Dedifferentiated amniotic fluid mesenchymal stem cell (primary cell): ENCODE results near the gene CLDN4.
"Not testable (repeated sequence)": the region's sequence is repeated elsewhere in the genome, so short reads cannot be mapped to it uniquely, and the experiment has no call there.

Source experiments
- DNase-seq: peaks from one replicate; pipeline ENCODE4 v3.0.0-alpha.2; 2016; ENCODE audit errors: extremely low spot score

Gene CLDN4

DNA sequence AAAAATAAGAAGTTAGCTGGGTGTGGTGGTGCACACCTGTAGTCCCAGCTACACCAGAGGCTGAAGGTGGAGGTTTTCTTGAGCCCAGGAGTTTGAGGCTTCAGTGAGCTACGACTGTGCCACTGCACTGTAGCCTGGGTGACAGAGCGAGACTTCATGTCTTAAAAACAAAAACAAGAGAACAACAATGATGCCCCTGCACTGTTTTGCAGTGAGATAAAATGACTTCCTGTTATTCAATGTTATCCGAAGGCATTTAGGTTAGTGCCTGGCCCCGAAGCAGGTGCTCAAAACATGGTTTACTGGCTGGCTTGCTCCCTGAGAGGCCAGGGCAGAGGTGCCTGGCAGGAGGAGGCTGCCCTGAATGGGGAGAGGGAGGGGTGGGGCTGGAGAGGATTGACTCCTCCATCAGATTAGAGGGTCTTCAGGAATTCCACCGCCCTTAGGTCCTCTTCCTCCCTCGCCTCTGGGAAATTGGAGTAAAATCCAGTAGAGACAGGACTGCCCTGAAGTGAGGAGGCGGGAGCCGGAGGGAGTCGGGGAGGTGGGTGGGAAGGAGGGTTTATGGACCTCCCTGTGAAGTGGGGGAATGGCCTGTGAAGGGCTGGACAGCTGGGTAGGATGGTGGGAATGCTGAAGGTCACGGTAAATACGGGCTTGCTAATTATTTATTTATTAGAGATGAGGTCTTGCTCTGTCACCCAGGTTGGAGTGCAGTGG, 6.8 kb upstream of the CLDN4 start:
- DNase-seq: no peak

DNA sequence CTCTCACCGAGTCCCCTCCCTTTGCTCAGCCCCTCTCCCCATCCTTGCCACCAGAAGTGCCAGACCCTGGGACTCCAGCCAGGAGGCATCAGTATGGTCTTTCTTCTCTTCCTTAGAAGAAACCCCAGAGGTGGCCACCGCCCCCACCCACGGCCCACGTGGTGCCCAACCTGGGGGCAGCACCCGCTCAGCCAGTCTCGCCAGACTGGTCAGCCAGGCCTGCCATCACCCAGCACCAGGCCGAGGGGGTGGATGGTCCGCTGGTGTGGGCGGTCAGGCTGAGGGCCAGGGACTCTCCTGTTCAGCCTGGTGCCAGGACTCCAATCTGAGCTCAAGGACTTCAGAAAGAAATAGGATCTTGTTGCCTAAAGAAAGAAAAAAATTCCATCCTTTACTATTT, 5.8 kb upstream of the CLDN4 start:
- no peak for DNase-seq

DNA sequence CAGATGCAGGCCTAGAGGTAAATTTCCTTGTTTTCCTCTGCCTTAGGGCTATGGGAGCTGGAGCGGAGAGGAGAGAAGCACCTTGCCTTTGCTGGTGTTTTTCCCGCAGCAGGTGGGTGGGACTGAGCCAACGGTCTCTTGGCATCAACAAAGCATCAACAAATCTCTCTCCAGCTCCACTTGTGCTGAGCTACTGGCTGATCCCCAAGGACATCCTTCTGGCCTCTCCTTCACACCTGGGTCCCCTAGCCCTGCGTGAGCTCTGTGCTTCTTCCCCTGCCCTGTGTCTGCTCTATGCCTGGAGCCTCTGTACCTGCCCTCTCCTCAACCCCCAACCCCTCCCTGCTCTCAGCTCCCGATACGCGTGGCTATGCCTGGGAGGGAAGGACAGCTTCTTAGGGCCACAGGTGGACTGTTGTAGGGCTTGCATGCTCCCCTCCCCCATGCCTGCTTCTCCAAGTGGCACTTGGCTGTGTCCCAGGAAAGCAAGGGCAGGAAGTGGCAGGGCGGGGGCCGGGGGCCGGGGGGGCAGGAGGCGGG, 3.2 kb upstream of the CLDN4 start:
- no peak for DNase-seq

DNA sequence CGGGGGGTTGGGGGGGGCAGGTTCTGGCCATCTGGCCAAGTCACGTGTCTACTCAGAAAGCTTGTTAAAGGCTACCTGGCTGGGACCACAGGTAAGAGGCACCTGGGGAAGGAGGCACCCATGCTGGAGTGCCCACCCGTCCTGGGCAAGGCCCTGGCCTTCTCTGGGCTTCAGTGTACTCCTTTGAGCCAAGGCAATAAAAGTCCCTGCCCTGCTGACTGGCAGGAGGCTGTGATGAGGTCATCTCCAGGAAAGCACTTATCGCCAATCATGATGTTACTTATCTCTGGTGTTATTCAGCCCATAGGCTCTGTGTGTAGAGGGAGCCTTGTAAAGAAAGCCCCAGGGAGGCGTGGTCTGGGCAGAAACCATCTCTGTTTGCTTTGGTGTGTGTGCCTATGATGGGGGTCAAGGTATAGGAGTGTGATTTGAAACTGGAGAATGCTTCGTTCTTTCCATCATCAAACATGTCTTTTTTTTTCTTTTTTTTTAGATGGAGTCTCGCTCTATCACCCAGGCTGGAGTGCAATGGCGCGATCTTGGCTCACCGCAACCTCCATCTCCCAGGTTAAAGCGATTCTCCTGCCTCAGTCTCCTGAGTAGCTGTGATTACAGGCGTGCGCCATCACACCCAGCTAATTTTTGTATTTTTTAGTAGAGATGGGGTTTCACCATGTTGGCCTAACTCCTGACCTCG, 2.5 kb upstream of the CLDN4 start:
- DNase-seq: no peak

DNA sequence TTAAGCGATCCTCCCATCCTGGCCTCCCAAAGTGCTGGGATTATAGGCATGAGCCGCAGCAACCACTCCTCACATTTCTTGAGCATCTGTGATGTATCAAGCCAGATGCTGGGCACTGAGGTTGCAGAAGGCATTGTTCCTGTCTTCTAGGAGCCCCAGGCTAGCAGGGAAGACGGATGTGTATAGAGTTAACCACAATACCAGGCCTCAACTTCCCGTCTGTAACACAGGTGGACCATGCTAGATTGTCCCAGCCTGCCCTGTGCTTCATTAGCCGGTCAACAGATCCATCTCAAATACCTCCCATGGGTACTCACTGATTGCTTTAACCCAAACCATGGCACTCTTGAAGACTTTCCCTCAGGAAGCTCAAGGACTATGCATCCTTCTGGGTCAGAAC, 1.8 kb upstream of the CLDN4 start:
- no peak for DNase-seq

DNA sequence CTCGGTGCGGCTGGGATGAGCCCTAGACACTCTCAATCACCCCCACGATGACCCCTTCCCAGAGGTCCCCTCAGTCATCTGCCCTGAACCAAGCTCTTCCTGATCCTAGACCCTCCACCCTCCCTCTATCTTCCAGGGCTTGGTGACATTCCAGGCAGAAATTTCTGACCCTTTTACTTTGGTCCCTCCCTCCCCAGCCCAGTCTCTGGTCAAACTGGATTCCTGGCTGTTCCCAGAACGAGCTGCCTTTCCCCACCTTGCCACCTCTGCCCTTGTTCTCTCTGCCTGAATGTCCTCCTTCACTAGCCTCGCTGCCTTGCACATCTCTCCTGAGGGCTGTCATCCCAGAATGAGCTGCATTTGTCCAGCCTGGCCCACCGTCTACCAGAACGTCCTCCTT, 1.3 kb upstream of the CLDN4 start:
- no peak for DNase-seq

DNA sequence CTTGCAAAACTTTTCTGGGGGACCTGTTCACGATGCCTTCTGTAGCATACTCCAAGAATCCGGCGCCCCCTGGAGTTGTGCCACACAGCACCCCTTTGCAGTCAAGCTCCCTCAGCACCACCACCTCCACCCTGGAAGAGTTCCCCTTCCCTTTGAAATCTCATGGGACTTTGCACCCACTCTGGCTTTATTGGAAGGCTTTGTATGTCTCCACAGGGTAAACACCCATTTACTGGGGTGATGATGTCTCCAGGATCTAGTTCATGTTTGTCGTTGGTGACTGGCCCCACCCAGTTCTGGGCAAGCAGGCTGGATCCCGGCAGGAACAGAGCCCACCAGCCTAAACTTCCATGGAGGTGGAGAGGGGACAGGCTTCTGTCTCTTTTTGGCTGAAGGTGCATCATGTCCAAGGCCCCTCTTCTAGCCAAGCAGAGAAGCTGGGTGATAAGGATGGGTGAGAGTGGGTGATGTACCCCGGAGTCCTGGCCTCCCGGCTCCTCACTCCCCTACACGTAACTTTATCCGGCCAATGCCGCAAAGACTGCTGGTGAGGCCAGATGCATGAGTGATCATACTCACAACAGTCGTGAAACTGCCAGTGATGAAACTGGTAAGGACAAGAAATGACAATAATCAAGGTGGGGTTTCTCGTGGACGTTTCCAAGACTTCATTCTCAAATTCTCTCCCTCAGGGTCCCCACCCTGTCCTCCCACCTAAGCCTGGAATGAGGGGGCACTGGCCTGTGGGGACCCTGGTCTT, 695 bp upstream of the CLDN4 start:
- DNase-seq: no peak

DNA sequence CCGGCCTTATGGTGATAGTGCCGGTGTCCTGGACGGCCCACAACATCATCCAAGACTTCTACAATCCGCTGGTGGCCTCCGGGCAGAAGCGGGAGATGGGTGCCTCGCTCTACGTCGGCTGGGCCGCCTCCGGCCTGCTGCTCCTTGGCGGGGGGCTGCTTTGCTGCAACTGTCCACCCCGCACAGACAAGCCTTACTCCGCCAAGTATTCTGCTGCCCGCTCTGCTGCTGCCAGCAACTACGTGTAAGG, 713 bp downstream of the CLDN4 start:
- DNase-seq: no peak

DNA sequence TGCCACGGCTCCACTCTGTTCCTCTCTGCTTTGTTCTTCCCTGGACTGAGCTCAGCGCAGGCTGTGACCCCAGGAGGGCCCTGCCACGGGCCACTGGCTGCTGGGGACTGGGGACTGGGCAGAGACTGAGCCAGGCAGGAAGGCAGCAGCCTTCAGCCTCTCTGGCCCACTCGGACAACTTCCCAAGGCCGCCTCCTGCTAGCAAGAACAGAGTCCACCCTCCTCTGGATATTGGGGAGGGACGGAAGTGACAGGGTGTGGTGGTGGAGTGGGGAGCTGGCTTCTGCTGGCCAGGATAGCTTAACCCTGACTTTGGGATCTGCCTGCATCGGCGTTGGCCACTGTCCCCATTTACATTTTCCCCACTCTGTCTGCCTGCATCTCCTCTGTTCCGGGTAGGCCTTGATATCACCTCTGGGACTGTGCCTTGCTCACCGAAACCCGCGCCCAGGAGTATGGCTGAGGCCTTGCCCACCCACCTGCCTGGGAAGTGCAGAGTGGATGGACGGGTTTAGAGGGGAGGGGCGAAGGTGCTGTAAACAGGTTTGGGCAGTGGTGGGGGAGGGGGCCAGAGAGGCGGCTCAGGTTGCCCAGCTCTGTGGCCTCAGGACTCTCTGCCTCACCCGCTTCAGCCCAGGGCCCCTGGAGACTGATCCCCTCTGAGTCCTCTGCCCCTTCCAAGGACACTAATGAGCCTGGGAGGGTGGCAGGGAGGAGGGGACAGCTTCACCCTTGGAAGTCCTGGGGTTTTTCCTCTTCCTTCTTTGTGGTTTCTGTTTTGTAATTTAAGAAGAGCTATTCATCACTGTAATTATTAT, 1.2 kb downstream of the CLDN4 start:
- DNase-seq: no peak

DNA sequence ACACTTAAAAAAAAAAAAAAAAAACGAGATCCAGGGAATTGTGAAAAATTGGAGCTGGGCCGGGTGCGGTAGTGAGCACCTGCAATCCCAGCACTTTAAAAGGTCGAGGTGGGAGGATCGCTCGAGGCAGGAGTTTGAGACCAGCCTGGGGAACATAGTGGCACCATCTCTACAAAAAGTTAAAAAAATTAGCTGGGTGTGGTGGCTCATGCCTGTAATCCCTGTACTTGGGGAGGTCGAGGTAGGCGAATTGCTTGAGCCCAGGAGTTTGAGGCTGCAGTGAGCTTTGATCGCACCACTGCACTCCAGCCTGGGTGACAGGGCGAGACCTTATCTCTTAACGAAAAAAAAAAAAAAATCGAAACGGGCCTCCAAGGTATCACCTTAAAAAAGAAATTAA, 2.0 kb downstream of the CLDN4 start:
- DNase-seq: no peak

DNA sequence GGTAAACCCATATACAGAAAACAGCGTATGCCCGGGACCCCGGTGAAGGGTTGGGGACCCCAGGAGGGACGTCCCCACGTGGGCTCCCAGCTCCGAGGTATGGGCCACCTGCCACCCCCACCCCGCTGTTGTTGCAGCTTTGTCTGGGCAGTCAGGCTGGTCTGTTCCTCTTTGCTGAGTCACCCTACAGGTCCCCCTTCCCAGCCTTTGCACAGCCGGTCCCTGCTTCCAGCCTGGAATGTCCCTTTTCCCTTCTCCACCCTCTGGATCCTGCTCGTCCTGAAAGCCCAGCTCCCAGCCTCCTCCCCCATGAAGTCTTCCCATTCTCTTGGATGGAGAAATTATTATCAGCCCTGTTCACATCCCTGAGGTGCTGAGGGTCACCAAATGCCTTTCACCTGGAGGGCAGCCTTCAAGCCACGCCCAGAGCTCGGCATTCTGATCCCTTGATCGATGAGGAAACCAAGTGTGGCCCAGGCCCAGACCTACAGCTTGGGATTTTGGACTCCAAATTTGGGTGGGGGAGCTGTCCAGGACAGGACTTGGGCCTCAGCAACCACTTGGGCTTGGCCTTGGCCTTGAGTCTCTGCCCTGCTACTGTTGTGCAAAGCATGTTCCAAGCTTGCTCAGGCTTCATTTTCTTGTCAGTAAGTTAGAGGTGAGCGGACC, 2.6 kb downstream of the CLDN4 start:
- DNase-seq: no peak

DNA sequence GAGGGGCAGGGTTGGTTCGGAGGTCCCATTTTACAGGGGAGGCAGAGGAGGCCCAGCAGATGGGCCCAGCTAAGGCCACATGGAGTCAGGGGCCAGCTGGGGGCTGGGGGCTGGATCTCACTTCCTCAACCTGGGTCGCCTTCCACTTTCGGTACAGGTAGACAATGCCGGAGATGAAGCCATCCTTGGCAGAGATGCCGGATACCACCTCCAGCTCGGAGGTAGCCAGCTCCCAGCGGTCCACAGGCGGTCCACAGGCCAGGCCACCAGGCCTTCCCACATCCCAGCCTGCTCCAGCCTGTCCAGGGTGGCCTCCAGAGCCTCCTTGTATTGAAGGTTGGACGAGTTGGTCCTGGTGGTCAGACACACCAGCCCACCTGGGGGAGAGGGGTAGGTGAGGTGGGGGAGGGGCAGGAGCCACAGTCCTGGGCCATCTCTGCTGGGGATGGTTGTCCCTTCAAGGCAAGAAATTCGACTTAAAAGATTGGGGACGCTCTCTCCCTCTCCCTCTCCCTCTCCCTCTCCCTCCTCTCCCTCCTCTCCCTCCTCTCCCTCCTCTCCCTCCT, 3.9 kb downstream of the CLDN4 start:
- no peak for DNase-seq

DNA sequence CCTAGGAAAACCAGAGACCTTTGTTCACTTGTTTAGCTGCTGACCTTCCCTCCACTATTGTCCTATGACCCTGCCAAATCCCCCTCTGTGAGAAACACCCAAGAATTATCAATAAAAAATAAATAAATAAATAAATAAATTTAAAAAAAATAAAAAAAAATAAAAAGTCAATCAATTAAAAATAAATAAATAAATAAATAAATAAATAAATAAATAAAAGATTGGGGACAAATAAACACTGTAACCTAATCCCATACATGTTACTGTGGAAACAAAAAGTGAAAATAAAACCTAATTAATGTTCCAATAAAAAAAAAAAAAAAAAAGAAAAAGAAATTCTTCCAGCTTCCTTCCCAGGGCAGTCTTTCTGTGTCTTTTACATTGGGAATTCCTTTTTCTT, 6.4 kb downstream of the CLDN4 start:
- DNase-seq: not testable (repeated sequence)

DNA sequence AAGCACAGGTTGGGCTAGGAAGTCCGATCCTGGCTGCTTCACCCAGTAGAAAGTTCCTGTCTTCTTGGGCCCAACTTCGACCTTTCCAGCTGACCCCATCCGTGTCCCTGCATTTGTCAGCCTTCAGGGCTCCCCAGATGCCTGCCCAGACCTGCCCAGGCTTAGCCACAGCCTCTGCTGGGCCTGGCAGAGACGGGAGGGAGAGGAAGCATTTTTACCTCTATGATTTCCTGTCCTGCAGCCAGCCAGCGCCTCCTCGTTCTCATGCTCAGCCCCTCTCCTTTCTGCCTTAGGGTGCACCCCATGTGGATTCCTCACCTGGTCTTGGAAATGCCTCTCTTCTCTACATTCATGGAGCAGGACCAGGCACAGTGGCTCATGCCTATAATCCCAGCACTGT, 7.8 kb downstream of the CLDN4 start:
- DNase-seq: no peak

DNA sequence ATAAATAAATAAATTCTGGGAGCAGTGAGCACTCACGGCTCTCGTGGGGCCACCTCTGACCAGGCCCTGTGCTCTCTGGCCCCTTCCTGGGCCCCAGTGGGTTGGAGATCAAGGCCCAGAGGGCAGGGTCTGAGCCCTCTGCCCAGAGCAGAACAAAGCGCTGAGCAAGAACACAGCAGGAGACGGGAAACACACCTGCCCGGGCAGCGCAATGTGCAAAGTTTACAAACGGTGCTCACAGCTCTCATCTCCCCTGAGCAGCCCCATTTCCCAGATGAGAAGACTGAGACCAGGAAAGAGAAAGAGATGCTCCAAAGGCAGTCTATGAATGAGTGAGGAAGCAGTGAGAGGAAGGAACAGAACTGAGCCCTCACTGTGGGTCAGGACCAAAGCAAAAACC, 8.5 kb downstream of the CLDN4 start:
- no peak for DNase-seq

DNA sequence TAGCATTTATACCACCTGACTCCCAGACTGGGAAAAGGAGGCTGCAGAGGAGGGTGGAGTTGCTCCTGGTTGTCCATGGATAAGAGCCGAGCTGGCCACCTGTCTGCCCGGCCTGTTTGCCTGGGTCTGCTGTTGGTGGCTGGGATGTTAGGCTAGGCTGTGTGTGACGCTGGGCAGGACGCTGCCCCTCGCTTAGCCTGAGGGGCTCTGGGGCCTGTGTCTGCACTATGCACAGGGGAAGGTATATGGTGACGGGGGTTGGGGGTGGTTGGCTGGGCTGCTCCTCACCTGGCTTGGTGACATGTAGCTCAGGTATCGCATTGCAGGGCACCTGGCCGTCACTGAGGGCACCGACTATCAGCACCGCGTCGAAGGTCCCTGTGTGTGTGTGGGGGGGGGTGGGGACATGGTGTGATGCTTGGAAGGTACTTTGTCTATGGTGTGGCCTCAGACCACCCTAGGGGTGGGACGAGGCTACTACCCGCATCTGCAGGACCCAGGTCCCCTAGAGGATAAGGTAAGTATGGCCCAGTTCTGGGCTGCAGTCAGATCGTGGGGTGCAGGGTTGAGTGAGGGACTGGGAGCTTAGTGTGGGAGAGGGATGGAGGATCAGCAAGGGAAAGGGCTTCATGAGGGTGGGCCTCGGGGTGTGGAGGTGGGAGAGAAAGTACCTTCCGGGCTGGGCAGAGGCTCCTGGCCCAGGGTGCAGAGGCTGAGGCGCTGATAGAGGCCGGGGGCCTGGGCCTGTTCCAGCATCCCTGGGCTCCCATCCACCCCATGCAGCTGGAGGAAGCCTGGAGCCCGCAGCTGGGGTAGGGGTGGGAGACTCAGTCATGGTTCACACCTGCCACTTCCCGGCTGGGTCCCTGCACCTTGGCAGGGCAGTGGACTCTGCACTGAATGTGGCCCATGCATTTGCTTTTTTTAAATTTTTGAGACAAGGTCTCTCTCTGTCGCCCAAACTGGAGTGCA, 9.2 kb downstream of the CLDN4 start:
- no peak for DNase-seq

DNA sequence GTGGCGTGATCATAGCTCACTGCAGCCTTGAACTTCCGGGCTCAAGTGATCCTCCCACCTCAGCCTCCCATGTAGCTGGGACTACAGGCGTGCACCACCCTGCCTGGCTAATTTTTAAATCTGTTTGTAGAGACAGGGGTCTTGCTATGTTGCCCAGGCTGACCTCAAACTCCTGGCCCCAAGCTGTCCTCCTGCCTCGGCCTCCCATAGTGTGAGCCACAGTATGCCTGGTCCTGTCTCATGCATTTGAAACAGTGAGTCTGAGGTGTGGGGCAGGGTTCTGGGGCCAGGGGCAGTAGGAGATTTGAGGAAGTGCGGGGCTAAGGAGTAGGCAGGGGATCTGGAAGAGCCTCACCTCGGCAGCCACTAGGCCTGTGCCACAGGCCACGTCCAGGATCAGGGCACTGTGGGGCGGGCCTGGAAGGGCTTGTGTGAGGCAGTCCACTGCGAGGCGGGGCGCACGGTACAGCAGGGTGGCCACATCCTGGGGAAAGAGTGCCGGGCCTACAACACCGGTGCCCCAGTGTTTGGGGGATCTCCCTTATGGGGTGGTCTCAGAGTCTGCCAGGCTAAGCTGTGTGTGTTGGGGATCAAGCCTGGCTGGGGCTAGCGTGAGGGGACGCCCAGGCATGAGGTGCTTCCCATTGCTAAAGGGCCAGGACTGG, 10.1 kb downstream of the CLDN4 start:
- DNase-seq: no peak

DNA sequence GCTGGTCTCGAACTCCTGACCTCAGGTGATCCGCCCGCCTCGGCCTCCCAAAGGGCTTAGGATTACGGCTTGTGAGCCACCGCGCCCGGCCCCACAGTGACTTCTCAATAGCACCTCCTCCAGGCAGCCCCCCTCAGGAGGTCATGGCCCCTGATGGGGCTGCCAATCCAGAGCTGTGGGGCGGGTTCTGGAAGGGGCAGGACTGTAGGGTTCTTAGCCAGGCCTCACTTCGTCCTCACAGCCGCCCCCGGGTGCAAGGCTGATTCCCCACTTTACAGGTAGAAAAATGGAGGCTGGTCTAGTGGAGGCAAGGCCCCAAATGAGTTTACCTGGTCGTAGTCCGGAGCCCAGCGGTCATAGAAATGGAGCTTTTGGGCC, 10.9 kb downstream of the CLDN4 start:
- no peak for DNase-seq
